Measurements from ENCODE around the gene FAM131A.
"Not testable (repeated sequence)": the region's sequence is repeated elsewhere in the genome, so short reads cannot be mapped to it uniquely, and the experiment has no call there.

The FAM131A gene

DNA sequence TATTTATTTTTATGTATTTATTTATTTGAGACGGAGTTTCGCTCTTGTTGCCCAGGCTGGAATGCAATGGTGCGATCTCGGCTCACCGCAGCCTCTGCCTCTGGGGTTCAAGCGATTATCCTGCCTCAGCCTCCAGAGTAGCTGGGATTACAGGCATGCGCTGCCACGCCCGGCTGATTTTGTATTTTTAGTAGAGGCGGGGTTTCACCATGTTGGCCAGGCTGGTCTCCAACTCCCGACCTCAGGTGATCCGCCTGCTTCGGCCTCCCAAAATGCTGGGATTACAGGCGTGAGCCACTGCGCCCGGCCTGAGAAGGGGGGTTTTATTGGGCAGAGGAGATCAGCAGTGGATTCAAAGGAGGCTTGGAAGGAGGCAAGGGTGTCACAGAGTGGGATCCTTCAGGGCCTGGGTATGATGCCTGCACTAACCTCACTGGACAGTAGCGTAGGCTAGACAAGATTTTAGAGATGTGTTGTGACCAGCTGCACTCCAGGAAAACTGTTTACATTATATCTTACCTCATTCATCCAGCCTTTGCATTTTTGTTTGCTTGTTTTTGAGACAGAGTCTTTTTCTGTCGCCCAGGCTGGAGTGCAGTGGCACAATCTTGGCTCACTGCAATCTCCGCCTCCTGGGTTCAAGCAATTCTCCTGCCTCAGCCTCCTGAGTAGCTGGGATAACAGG, 2.2 kb downstream of the FAM131A start:
- DNase-seq (ENCODE audit: low spot score) = not testable (repeated sequence)

DNA sequence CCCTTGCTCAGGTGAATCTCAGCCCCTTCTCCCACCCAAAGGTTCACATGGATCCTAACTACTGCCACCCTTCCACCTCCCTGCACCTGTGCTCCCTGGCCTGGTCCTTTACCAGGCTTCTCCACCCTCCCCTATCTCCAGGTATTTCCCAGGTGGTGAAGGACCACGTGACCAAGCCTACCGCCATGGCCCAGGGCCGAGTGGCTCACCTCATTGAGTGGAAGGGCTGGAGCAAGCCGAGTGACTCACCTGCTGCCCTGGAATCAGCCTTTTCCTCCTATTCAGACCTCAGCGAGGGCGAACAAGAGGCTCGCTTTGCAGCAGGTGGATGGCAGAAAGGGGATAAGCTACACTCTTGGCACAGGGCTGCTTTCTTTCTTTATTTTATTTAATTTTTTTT, 4.5 kb downstream of the FAM131A start:
- no peak for DNase-seq (ENCODE audit: low spot score)

DNA sequence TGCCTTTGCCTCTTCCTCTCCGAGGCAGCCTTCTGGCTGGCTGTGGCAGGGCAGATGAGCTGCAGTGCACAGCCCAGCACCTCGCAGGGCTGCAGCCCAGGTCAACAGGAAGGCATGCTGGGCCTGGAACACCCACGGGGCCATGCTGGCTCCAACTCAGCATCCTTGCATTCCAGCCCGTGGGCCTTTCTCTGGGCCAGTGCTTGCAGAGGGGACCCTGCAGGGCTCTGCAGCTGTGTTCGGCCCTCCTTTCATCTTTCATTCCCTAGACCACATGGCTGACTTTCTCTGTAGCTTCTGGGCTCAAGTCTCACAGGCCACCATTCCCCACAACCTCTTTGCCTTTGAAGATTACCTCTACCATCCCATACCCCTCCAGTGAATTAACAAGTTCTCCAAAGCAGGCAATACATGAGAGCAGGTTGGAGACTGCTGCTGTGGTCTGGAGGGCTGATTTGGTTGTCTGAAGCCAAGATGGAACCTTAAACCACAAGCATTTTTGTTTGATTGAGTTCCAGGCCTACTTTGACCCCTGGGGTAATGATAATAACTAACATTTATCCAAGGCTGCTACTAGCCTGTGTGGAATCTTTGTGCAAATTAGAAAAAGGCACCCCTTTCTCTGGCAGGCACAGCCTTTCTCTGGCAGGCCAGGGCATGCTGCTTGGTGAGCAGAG, 5.9 kb downstream of the FAM131A start:
- DNase-seq (ENCODE audit: low spot score) = no peak

DNA sequence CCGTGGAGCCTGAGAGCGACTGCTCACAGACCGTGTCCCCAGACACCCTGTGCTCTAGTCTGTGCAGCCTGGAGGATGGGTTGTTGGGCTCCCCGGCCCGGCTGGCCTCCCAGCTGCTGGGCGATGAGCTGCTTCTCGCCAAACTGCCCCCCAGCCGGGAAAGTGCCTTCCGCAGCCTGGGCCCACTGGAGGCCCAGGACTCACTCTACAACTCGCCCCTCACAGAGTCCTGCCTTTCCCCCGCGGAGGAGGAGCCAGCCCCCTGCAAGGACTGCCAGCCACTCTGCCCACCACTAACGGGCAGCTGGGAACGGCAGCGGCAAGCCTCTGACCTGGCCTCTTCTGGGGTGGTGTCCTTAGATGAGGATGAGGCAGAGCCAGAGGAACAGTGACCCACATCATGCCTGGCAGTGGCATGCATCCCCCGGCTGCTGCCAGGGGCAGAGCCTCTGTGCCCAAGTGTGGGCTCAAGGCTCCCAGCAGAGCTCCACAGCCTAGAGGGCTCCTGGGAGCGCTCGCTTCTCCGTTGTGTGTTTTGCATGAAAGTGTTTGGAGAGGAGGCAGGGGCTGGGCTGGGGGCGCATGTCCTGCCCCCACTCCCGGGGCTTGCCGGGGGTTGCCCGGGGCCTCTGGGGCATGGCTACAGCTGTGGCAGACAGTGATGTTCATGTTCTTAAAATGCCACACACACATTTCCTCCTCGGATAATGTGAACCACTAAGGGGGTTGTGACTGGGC, 7.3 kb downstream of the FAM131A start:
- no peak for DNase-seq (ENCODE audit: low spot score)

DNA sequence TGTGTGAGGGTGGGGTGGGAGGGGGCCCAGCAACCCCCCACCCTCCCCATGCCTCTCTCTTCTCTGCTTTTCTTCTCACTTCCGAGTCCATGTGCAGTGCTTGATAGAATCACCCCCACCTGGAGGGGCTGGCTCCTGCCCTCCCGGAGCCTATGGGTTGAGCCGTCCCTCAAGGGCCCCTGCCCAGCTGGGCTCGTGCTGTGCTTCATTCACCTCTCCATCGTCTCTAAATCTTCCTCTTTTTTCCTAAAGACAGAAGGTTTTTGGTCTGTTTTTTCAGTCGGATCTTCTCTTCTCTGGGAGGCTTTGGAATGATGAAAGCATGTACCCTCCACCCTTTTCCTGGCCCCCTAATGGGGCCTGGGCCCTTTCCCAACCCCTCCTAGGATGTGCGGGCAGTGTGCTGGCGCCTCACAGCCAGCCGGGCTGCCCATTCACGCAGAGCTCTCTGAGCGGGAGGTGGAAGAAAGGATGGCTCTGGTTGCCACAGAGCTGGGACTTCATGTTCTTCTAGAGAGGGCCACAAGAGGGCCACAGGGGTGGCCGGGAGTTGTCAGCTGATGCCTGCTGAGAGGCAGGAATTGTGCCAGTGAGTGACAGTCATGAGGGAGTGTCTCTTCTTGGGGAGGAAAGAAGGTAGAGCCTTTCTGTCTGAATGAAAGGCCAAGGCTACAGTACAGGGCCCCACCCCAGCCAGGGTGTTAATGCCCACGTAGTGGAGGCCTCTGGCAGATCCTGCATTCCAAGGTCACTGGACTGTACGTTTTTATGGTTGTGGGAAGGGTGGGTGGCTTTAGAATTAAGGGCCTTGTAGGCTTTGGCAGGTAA, 8.1 kb downstream of the FAM131A start:
- DNase-seq (ENCODE audit: low spot score) = peak; percentile 89

DNA sequence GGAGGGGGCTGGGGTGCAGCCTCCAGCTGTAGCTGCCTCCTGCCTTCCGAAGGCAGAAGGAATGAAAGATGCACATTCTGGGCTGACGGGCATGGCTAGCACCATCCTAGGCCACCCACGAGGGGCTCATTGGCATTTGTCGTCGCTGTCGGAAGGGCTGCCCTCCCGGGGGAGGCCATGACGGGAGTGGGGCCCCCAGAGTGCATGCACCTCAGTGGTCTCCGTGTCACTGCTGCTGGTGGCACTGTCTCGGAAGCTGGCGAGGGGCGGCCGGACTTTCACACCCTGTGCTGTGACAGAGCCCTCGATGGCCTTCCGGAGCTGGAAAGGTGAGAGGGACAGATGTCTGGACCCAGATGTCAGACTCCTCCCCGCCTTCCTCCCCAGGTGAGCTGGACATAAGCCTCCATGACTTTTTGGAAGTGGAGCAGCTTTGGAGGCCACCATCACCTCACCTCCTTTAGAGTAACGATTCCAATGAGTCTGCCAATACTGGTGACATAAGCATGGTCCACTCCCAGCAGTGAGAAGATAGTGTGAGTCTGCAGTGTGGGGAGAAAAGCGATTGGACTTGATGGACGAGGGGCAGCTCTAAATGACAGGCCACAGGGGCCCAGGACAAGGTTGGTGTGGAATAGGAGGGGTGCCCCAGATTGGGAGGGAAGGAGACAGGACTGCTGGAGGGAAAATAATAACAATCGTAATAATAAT, 9.2 kb downstream of the FAM131A start:
- DNase-seq (ENCODE audit: low spot score) = no peak

DNA sequence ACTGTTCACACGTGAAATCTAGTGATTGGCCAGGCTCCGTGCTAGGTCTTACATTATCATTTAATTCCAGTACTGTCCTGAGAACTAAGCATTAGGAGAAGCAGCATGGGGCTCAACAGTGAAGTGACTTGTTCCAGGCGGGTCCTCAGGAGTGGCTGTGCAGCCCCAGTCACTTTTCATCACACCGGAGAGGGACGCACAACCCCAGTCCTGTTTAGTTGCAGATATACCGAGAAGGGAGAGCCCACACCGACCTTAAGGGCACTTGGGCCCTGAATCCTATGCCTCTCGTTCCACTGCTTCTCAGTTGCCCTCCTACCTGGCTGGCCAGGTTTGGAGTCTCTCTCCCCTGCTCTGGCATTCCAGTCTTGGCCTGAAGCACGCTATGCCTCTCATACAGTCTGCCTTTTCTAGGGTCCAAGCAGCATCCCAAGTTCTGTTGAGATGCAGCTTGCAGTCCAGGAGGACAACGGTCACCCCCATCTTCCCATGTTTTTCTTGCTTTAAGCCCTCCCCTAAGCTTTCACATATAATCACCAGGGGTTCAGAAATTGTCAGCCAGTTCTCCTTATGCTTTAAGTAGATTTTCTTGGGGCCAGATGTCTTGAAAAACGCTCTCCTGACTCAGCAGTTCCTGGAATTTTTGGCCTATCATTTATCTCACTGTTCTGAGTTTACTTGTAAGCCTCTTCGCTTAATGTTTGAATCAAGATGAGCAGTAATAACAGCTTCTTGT, 10.1 kb downstream of the FAM131A start:
- no peak for DNase-seq (ENCODE audit: low spot score)

DNA sequence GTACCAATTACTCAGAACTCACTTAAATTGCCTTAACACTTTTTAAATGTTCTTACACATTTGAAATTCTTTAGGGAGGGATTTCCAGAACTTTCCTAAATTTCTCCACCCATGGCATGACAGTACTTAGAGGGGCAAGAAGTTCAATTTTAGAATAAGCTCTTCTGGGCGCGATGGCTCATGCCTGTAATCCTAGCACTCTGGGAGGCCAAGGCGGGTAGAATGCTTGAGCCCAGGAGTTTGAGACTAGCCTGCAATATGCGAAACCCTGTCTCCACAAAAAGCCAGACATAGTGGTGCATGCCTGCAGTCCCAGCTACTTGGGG, 10.6 kb downstream of the FAM131A start:
- no peak for DNase-seq (ENCODE audit: low spot score)

DNA sequence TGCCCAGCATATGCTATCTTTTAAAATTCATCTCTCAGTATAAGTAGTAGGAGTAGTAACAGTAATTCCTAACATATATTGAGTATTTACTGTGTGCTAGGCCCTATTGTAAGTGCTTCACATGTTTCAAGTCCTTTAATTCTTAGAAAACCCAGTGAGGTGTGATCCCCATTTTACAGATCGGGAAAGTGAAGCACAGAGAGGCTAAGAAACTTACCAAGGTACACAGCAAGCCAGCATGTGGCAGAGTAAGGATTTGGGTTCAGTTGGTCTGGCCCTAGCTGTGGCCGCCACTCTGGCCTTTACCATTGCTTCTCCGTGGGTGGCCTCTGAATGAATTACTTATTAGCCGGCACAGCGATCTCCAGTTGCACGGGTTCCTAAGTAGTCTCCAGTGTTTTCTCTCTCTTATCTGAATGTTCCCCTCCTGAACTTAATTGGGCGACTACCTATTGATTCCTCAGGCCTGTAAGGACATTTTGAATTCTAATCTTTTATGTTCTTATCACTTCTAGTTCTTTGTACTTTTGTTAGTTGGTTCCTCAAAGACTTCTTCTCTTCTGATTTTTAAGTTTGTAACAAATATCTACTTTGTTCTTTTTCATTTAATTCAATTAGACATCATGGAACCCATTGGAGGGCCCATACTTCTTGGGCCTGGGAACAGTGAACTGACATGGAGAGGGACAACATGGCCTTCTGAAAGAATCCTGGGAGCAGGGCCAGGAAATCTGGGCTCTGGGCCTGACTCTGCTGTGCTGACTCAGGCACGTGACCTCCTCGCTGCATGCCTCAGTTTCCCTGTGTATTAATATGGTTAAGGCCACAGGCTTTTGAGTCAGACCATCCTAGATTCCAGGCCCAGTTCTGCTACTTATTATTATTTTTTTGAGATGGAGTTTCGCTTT, 12.4 kb downstream of the FAM131A start:
- no peak for DNase-seq (ENCODE audit: low spot score)

DNA sequence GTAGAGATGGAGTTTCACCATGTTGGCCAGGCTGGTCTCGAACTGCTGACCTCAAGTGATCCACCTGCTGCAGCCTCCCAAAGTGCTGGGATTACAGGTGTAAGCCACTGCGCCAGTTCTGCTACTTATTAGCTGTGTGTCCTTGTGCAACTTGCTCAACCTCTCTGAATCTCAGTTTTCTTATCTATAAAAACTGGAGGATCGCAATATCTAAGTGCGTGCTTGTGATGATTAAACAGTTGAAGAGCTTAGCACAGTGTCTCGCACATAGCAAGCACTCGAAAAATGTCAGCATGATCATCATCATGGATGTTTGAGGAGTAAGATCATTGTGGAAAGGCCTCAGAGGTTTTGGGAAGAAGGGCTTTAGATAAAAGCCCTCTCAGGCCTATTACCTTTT, 13.2 kb downstream of the FAM131A start:
- no peak for DNase-seq (ENCODE audit: low spot score)

DNA sequence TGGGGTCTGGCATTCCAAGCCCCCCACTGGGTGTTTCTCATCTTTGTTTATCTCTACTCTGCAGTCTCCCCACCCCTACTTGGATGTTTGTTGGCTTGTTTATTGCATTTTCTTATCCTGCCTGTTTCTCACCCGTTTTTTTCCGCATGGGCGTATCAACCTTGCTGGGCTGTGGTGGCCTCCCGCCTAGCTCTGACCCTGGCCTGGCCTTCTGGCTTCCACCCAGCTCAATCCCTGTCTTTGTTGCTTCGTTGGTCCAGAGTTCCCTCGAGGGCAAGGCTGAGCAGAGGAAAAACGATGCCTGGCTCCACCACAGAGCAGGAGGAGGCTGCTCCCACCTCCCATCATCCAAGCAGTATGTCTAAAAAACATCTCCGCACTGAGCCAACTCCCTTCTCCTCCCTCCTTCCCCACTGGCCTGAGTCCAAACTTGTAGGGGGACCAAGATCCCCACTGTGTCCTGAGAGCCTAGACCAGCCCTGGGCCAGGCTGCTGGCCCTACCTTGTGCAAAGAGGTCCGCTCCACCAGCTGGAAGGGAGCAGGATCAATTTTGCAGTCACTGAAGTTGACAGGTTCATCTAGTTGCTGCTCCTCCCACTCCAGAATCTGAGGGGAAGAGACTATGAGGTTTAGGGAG, 14.2 kb downstream of the FAM131A start:
- DNase-seq (ENCODE audit: low spot score) = no peak

DNA sequence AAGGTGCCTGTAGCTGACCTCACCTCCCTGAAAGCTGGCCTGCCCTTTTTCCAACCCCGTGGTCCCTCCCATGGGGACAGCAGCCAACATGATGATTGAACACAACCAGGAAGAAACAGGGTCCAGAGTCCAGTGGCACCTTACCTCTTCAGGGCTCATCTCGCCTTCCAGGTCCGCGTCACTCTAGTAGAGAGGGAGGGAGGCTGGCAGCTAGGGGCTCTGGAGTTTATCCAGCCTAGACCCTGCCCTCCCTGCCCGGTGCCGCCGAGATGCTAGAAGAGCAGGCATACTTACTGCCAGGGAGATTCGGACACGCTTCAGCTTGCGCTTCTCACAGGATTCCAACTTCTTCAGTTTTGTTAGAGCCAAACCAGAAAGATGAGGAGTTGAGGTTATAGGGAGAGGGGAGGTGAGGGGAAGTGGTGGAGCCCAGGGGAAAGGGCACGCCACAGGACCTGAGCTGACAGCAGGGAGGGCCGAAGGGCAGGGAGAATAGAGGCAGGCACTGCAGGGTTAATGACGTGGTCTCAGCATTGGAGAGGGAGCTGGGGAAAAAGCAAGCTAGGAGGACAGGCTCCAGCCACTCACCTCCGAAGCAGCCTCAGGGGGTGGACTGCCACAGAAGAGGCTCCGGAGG, 14.9 kb downstream of the FAM131A start:
- no peak for DNase-seq (ENCODE audit: low spot score)

DNA sequence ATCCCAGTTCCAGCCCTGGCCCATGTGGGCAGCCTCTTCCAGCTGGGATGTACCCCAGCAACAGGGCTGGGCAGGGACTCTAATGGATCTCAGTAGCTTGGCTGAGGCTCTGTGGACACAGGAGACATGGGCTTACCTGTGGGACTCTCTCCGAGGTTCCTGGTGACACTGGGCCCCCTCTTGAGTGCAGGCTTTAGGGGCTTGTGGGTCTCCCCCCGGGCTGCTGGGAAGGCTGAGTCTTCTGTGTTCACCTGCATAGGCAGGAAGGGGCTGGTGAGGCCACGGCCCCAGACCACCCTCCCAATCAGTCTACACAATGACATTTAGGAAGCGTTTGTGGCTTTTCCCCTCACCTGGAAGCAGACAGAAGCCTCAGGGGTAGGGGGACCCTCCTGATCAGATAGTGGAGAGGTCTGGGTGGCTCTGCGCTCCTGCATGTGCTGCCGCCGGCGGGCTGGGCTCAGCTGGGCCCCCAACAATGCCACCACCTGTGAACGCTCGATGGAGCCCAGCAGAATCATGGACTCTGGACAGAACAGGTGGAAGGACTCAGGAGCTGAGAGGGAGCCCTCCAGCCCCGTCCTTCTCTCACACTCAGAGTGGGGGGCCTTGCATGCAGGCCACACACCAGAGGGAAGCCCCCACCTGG, 15.6 kb downstream of the FAM131A start:
- no peak for DNase-seq (ENCODE audit: low spot score)

DNA sequence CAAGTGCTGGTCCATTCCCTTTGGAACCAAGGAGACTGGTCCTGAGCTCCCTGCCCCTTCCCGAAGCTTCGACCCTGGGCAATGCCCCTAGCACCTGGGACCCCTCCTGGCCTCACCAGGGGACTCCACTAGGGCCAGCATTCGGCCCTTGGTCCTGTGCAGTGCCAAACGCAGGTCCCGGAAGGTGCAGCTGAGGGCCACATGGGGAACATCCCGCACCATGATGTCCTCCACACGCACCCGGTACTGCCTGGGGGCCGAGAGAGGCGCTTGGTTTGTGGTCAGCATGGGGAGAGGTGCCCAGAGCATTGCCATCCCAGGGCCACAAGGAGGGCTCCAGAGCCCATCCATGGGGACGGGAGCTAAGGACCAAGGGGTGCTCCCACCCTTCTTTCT, 16.1 kb downstream of the FAM131A start:
- no peak for DNase-seq (ENCODE audit: low spot score)

DNA sequence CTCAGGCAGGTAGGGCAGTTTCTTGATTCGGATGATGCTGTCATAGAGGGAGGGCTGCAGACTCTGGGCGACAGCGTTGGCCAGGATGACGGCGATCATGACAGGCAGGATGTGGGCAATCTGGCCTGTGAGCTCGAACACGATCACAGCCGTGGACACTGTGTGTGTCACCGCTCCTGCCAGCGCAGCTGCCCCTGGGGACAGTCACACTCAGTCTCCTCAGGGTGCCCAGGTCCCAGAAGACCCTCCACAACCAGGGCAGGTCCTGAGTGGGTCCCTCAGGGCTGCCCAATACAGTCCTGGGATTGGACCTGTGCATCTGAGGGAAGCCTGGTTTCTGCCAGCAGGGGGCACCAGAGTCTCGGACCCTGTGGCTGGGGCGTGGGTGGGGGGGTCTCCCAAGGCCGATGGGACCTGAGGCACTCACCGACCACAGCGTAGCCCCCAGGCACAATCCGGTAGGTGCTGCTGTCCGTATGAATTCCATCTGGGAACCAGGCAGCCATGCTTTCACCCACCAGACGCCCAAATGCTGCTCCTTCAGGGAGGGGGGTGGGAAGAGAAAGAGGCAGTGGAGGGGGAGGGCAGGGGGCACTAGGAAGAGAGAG, 16.8 kb downstream of the FAM131A start:
- DNase-seq (ENCODE audit: low spot score) = peak; percentile 84

DNA sequence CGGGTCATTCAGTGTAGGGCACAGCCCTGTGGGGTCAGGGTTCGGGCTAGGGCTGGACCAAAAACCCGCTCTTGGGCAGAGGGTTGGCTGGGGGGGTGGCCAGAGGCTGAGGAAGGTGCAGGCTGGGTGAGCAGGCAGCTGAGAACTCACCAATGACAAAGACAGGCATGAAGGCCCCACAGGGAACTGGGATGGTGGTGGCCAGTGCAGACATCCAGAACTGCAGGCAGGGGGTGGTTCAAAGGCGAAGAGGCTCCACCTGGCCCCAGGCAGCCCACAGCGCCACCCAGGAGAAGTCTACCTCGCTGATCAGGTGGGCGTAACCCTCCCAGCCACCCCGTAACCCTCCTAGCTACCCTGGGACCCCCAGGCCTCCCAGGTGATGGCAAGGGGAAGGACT, 17.4 kb downstream of the FAM131A start:
- no peak for DNase-seq (ENCODE audit: low spot score)

DNA sequence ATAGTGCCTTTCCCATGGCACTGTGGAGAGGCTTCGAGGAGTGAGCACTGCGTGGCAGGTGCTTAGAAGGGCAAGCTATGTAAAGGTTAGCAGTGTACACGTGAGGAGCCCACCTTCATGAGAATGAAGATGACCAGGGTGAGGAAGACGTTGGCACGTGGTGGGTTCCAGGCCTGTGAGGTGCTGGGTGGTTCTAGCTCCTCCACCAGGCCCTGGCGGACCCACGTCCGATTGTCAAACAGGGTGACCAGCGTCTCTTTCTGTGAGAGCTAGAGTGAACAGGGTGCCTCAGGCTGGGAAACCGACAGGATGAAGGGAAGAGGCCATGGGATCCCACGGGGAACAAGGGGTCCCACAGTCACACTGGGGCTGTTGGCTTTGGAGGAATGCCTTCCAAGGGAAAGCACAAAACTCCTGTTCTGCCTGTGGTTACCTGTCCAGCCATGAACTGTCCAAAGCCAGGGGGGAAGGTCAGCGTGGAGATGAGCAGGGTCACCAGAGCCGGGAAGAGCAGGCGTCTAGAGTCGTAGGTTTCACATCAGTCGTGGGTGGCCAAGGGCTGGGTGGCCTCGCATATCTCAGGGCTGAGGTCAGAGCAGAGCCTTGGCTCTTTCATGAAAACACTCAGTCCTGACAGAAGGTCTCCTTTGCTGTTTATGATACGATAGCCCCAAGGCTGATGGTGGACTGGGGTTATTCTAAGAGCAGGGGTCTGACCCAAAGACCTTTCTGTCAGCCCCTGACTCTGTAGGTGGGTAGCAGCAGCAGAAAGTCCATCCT, 18.1 kb downstream of the FAM131A start:
- DNase-seq (ENCODE audit: low spot score) = no peak

Measured in iPS-NIHi11 (cell line).